Activated B cell treated with CpG ODN at 0.5 μM for 24 hours (primary cell): ENCODE results near the gene GRHL1. TPM values are rescaled to one million over a fixed set of nuclear protein-coding genes. Genes with fewer than 3 reads are reported as not detected.

Experiments used
- ATAC-seq: fragments of 200-7000 bp; cut with Tn5 transposase; one replicate; pipeline ENCODE4 v1.10.0; 2021; ENCODE audit warnings: low read depth, mild to moderate bottlenecking, moderate library complexity
- CTCF ChIA-PET: fragments of 350-600 bp; sonication (Branson Sonifier 250); formaldehyde crosslinking; loops from one replicate; lab custom pipeline; 2021; ENCODE audit warnings: antibody characterized with exemption; lab: Charles Lee
- POLR2A ChIA-PET: fragments of 350-600 bp; sonication (Branson Sonifier 250); formaldehyde crosslinking; loops from one replicate; lab custom pipeline; 2021; ENCODE audit warnings: antibody characterized with exemption; lab: Charles Lee
- DNase-seq: peaks from one replicate; pipeline ENCODE4 v3.0.0; 2022
- H3K27ac Mint-ChIP-seq: one replicate; pipeline ENCODE4 v1.8.0; 2020; ENCODE audit warnings: mixed read lengths
- H3K27me3 Mint-ChIP-seq: one replicate; pipeline ENCODE4 v1.8.0; 2021; ENCODE audit warnings: mixed read lengths
- H3K36me3 Mint-ChIP-seq: one replicate; pipeline ENCODE4 v1.8.0; 2021; ENCODE audit warnings: low read depth, mixed read lengths
- H3K4me1 Mint-ChIP-seq: one replicate; pipeline ENCODE4 v1.8.0; 2021; ENCODE audit warnings: mixed read lengths
- H3K4me3 Mint-ChIP-seq: one replicate; pipeline ENCODE4 v1.8.0; 2020; ENCODE audit warnings: mild to moderate bottlenecking, mixed read lengths
- H3K9me3 Mint-ChIP-seq: one replicate; pipeline ENCODE4 v1.8.0; 2020; ENCODE audit warnings: mixed read lengths
- intact Hi-C: fragments of 100-400 bp; cut with micrococcal nuclease; formaldehyde crosslinking; loops from one replicate; pipeline ENCODE4 v1.15.1; 2024
- total RNA-seq: library from RNA; stranded (reverse); gene quantifications from 2 replicates; pipeline ENCODE4 v1.2.3, GENCODE V29; 2022
- TF ChIP-seq, protein P1 (sequence below): fragments of 200-600 bp; IDR thresholded peaks from one replicate; pipeline ENCODE4 v1.8.0; 2022; ENCODE audit warnings: antibody characterized with exemption, mild to moderate bottlenecking

The GRHL1 gene
- total RNA-seq, 1 donor from 2014 or later, result 0.95 TPM

DNA sequence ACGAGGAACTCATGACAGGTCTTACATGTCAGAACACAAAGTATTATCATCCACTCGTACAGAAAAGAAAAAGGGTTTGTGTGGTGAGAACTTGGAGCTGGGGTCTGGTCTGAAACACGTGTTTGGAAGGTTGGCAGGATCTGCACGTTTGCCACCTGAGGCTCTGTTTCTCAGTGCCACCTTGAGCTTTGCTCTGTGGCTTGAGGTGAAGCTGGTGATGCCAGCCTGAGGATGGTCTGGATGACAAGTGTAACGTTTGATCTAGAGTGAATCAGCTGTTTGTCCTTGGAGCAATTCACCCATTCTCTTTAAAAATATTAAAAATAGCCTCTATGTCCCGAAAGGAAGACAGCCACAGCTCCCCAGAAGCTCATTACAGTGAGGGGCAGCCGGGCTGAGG, 46.4 kb downstream of the GRHL1 start:
- intact Hi-C loops, result no loop called here
- Mint-ChIP-seq H3K27ac (no peak overlapping the region), H3K4me1 (no peaks in the 10 kb centered on the region), H3K36me3 (no peaks in the 10 kb centered on the region), H3K27me3 (no peaks in the 10 kb centered on the region), H3K9me3 (no peaks in the 10 kb centered on the region), H3K4me3 (no peak overlapping the region)
- ATAC-seq (no peak), DNase-seq (no peak)
- TF ChIP-seq, protein P1, sequence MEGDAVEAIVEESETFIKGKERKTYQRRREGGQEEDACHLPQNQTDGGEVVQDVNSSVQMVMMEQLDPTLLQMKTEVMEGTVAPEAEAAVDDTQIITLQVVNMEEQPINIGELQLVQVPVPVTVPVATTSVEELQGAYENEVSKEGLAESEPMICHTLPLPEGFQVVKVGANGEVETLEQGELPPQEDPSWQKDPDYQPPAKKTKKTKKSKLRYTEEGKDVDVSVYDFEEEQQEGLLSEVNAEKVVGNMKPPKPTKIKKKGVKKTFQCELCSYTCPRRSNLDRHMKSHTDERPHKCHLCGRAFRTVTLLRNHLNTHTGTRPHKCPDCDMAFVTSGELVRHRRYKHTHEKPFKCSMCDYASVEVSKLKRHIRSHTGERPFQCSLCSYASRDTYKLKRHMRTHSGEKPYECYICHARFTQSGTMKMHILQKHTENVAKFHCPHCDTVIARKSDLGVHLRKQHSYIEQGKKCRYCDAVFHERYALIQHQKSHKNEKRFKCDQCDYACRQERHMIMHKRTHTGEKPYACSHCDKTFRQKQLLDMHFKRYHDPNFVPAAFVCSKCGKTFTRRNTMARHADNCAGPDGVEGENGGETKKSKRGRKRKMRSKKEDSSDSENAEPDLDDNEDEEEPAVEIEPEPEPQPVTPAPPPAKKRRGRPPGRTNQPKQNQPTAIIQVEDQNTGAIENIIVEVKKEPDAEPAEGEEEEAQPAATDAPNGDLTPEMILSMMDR, result no peak
- ChIA-PET CTCF (no interaction called here), POLR2A (no interaction called here)

DNA sequence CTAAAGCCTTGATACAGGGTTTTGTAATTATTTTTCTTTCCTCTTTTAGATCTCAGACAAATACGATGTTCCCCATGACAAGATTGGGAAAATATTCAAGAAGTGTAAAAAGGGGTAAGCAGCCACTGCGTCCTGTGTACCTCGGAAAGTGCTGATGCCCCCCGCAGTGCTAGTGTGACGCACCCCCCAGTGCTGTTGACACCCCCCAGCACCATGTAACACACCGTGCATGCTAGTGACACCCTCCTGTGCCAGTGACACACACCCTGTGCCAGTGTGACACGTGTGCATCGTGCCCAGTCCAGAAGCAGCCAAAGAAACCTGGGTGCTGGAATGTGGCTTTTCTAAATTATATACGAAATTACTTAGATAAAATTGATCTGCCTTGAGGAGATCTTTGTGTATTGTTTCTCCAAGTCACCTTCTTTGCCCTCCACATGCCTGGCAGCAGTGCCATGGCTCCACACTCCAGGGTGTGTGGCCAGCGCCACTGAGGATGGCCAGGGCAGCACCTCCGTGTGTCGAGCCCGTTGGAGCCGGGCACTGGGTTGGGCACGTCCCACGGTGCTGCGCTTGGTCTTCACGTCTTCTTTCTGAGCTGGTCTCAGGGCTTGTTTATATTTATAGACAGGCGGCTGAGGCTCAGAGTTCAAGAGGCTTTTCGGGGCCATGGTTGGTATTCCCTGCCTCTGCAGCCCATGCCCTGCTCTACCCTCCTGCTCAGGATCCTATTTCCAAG, 47.6 kb downstream of the GRHL1 start:
- ATAC-seq, result no peak
- CTCF ChIA-PET, result no interaction called here
- Mint-ChIP-seq H3K27me3 (no peaks in the 10 kb centered on the region), H3K27ac (no peak overlapping the region), H3K4me3 (no peak overlapping the region), H3K36me3 (no peaks in the 10 kb centered on the region), H3K4me1 (no peaks in the 10 kb centered on the region), H3K9me3 (no peaks in the 10 kb centered on the region)
- intact Hi-C loops, result no loop called here
- TF ChIP-seq, protein P1, result no peak
- no peak for DNase-seq
- POLR2A ChIA-PET, result no interaction called here

DNA sequence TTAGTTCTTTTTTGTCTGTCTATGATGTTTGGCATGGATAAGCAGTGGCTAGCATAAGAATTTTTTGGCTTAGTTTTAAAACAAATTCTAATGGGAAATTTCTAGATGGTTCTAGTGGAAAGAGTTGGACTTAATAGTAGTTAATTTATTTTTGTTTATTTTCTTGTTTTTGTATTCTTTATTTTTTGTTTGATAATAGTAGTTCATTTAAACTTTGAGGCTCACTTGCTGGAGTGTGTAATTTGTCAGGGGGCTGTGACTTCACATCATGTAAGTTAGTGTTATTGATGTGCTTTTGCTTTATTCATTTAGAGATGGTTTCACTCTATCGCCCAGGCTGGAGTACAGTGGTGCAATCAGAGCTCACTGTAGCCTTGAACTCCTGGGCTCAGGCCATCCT, 48.2 kb downstream of the GRHL1 start:
- no peak overlapping the region for H3K27ac Mint-ChIP-seq
- DNase-seq, result no peak
- TF ChIP-seq, protein P1, result no peak
- no peaks in the 10 kb centered on the region for H3K27me3 Mint-ChIP-seq
- no peak for ATAC-seq
- H3K4me3 Mint-ChIP-seq, result no peak overlapping the region
- H3K9me3 Mint-ChIP-seq, result no peaks in the 10 kb centered on the region
- ChIA-PET CTCF (no interaction called here), POLR2A (no interaction called here)
- no peaks in the 10 kb centered on the region for H3K36me3 Mint-ChIP-seq
- H3K4me1 Mint-ChIP-seq, result no peaks in the 10 kb centered on the region
- intact Hi-C loops, result no loop called here

DNA sequence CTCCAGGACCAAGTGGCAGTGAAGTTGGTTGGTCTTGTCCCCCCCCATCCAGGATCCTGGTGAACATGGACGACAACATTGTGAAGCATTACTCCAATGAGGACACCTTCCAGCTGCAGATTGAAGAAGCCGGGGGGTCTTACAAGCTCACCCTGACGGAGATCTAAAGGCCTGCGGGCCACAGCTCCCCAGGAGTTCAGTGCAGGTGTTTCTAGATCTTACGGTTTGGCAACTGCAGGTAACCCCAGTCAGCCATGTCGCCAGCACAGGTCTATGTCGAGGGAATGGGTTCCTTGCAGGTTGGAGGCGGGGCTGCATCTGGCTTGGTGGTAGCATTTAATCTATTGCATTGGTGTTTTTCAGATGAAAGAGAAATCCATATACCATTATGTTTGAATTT, 49.0 kb downstream of the GRHL1 start:
- no peak overlapping the region for H3K27ac Mint-ChIP-seq
- H3K4me1 Mint-ChIP-seq, result no peaks in the 10 kb centered on the region
- ATAC-seq (no peak), DNase-seq (no peak)
- no peaks in the 10 kb centered on the region for H3K36me3 Mint-ChIP-seq
- no peaks in the 10 kb centered on the region for H3K27me3 Mint-ChIP-seq
- TF ChIP-seq, protein P1, result no peak
- POLR2A ChIA-PET, result no interaction called here
- no peaks in the 10 kb centered on the region for H3K9me3 Mint-ChIP-seq
- CTCF ChIA-PET, result no interaction called here
- H3K4me3 Mint-ChIP-seq, result no peak overlapping the region
- intact Hi-C loops, result no loop called here

DNA sequence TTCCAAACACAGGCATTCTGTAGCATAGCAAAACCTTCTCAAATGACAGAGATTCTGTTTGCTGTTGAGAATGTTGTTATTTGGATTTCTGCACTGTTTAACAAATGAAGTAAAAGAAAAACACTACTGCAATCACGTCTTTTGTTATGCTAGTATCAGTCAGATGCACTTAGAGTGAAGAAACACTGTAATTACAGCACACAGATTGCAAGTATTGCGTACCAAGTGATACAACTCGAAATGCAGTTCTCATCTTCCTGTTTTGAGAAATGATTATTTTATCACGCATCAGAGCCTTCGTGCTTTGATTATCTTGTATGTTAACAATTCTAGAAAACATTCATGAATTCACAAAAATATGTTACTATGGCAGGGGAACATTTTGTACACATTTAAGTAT, 50.1 kb downstream of the GRHL1 start:
- H3K9me3 Mint-ChIP-seq, result no peaks in the 10 kb centered on the region
- H3K4me1 Mint-ChIP-seq, result no peaks in the 10 kb centered on the region
- CTCF ChIA-PET, result no interaction called here
- ATAC-seq (no peak), DNase-seq (no peak)
- H3K36me3 Mint-ChIP-seq, result no peaks in the 10 kb centered on the region
- H3K27ac Mint-ChIP-seq, result no peak overlapping the region
- TF ChIP-seq, protein P1, result no peak
- no peaks in the 10 kb centered on the region for H3K27me3 Mint-ChIP-seq
- intact Hi-C loops, result no loop called here
- POLR2A ChIA-PET, result no interaction called here
- no peak overlapping the region for H3K4me3 Mint-ChIP-seq
